ENCODE measurements around the gene SERPINB12.

Gene SERPINB12

GRCh38 chr18:63545000-63545399 lies 2.8 kb downstream of the SERPINB12 start:
- TF ChIP-seq, protein P1, sequence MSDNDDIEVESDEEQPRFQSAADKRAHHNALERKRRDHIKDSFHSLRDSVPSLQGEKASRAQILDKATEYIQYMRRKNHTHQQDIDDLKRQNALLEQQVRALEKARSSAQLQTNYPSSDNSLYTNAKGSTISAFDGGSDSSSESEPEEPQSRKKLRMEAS (IDR thresholded peaks at IDR 0.05) = no peak
- no peak for TF ChIP-seq YY1 (IDR thresholded peaks at IDR 0.05; ENCODE audit: low read depth)
- no peak for TF ChIP-seq CEBPB (IDR thresholded peaks at IDR 0.05)
- TF ChIP-seq TEAD4 (IDR thresholded peaks at IDR 0.05) = no peak
- no peak for TF ChIP-seq RAD21 (IDR thresholded peaks at IDR 0.05; ENCODE audit: low read depth)
- TF ChIP-seq ZBTB7A (IDR thresholded peaks at IDR 0.05; ENCODE audit: low read depth) = no peak
- TF ChIP-seq NFIC (IDR thresholded peaks at IDR 0.05) = no peak
- TF ChIP-seq EGR1 (IDR thresholded peaks at IDR 0.05) = no peak
- TF ChIP-seq, protein P2, sequence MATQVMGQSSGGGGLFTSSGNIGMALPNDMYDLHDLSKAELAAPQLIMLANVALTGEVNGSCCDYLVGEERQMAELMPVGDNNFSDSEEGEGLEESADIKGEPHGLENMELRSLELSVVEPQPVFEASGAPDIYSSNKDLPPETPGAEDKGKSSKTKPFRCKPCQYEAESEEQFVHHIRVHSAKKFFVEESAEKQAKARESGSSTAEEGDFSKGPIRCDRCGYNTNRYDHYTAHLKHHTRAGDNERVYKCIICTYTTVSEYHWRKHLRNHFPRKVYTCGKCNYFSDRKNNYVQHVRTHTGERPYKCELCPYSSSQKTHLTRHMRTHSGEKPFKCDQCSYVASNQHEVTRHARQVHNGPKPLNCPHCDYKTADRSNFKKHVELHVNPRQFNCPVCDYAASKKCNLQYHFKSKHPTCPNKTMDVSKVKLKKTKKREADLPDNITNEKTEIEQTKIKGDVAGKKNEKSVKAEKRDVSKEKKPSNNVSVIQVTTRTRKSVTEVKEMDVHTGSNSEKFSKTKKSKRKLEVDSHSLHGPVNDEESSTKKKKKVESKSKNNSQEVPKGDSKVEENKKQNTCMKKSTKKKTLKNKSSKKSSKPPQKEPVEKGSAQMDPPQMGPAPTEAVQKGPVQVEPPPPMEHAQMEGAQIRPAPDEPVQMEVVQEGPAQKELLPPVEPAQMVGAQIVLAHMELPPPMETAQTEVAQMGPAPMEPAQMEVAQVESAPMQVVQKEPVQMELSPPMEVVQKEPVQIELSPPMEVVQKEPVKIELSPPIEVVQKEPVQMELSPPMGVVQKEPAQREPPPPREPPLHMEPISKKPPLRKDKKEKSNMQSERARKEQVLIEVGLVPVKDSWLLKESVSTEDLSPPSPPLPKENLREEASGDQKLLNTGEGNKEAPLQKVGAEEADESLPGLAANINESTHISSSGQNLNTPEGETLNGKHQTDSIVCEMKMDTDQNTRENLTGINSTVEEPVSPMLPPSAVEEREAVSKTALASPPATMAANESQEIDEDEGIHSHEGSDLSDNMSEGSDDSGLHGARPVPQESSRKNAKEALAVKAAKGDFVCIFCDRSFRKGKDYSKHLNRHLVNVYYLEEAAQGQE (IDR thresholded peaks at IDR 0.05; ENCODE audit: low read depth) = no peak
- no peak for TF ChIP-seq TAF1 (IDR thresholded peaks at IDR 0.05; ENCODE audit: low read depth)
- no peak for TF ChIP-seq FOXM1 (IDR thresholded peaks at IDR 0.05; ENCODE audit: borderline replicate concordance, low read depth)
- TF ChIP-seq EP300 (IDR thresholded peaks at IDR 0.05; ENCODE audit: borderline replicate concordance) = no peak
- no peak for TF ChIP-seq USF1 (IDR thresholded peaks at IDR 0.05)
- TF ChIP-seq TCF12 (IDR thresholded peaks at IDR 0.05; ENCODE audit: low read depth) = no peak
- TF ChIP-seq CREB1 (IDR thresholded peaks at IDR 0.05; ENCODE audit: low read depth) = no peak

DNA sequence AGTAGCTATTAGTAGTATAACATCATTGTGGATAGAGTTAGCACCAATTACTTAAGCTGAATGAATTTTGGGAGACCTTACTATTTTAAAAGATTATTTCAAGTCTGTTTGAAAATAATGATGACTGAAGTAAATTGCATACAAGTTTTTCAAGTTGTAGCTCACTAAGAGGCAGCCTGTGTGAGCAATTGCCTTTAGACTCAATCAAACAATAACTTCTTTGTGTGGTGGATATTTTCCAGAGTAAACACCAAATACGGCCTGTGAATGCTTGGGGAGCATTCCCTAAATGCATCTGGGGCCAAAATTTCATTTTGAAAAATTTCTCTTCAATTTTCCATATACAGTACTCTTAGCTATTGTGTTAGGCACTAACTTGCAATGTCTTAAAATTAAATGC lies 7.9 kb downstream of the SERPINB12 start:
- TF ChIP-seq EGR1 (IDR thresholded peaks at IDR 0.05) = no peak
- no peak for TF ChIP-seq CEBPB (IDR thresholded peaks at IDR 0.05)
- no peak for TF ChIP-seq CREB1 (IDR thresholded peaks at IDR 0.05; ENCODE audit: low read depth)
- TF ChIP-seq TAF1 (IDR thresholded peaks at IDR 0.05; ENCODE audit: low read depth) = no peak
- TF ChIP-seq, protein P2 (IDR thresholded peaks at IDR 0.05; ENCODE audit: low read depth) = no peak
- TF ChIP-seq YY1 (IDR thresholded peaks at IDR 0.05; ENCODE audit: low read depth) = no peak
- TF ChIP-seq TCF12 (IDR thresholded peaks at IDR 0.05; ENCODE audit: low read depth) = no peak
- TF ChIP-seq TEAD4 (IDR thresholded peaks at IDR 0.05) = no peak
- TF ChIP-seq ZBTB7A (IDR thresholded peaks at IDR 0.05; ENCODE audit: low read depth) = no peak
- no peak for TF ChIP-seq FOXM1 (IDR thresholded peaks at IDR 0.05; ENCODE audit: borderline replicate concordance, low read depth)
- no peak for TF ChIP-seq NFIC (IDR thresholded peaks at IDR 0.05)
- TF ChIP-seq RAD21 (IDR thresholded peaks at IDR 0.05; ENCODE audit: low read depth) = no peak
- no peak for TF ChIP-seq EP300 (IDR thresholded peaks at IDR 0.05; ENCODE audit: borderline replicate concordance)
- no peak for TF ChIP-seq USF1 (IDR thresholded peaks at IDR 0.05)
- TF ChIP-seq, protein P1 (IDR thresholded peaks at IDR 0.05) = no peak

DNA sequence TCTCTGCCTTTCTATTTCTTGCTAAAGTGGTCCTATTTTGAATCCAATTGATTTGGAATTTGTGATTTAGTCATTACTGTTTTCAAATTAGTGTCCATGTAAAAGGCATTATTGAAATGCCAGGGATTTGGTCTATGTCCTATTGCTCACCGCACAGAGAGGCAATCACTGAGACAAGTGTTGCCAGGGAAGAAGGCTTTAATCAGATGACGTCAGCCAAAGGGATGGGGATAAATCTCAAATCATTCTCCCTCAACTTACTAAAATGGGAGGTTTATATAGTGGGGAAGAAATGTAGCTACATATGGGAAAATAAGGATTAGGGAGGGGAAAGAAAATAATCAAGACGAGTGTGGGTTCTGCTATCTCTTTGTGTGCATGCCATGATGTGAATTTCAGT lies 9.6 kb downstream of the SERPINB12 start:
- no peak for TF ChIP-seq ZBTB7A (IDR thresholded peaks at IDR 0.05; ENCODE audit: low read depth)
- no peak for TF ChIP-seq CREB1 (IDR thresholded peaks at IDR 0.05; ENCODE audit: low read depth)
- TF ChIP-seq EP300 (IDR thresholded peaks at IDR 0.05; ENCODE audit: borderline replicate concordance) = no peak
- TF ChIP-seq TEAD4 (IDR thresholded peaks at IDR 0.05) = no peak
- TF ChIP-seq, protein P2 (IDR thresholded peaks at IDR 0.05; ENCODE audit: low read depth) = no peak
- no peak for TF ChIP-seq RAD21 (IDR thresholded peaks at IDR 0.05; ENCODE audit: low read depth)
- no peak for TF ChIP-seq TAF1 (IDR thresholded peaks at IDR 0.05; ENCODE audit: low read depth)
- TF ChIP-seq NFIC (IDR thresholded peaks at IDR 0.05) = no peak
- no peak for TF ChIP-seq CEBPB (IDR thresholded peaks at IDR 0.05)
- no peak for TF ChIP-seq USF1 (IDR thresholded peaks at IDR 0.05)
- no peak for TF ChIP-seq EGR1 (IDR thresholded peaks at IDR 0.05)
- TF ChIP-seq, protein P1 (IDR thresholded peaks at IDR 0.05) = no peak
- no peak for TF ChIP-seq FOXM1 (IDR thresholded peaks at IDR 0.05; ENCODE audit: borderline replicate concordance, low read depth)

All from Ishikawa (cell line).